DOHH2 (cell line): ENCODE results near the gene ADAMTS1.

Experiments used
- H3F3A ChIP-seq: fragments of 200-600 bp; sonication (generic), shearing (Covaris generic); 2 replicates; pipeline ENCODE4 v1.6.0; 2016; ENCODE audit warnings: antibody characterized with exemption, mild to moderate bottlenecking; ENCODE audit not compliant: control insufficient read depth, insufficient read depth
- H3K27ac ChIP-seq: fragments of 200-600 bp; sonication (generic); 2 replicates; pipeline ENCODE4 v1.5.1; 2014; ENCODE audit warnings: low read depth, mild to moderate bottlenecking, low read length, moderate library complexity
- H3K27me3 ChIP-seq: fragments of 200-600 bp; sonication (generic); 2 replicates; pipeline ENCODE4 v1.6.1; 2014; ENCODE audit warnings: mild to moderate bottlenecking, low read length, mixed read lengths; ENCODE audit not compliant: control insufficient read depth
- H3K36me3 ChIP-seq: fragments of 200-600 bp; sonication (generic); 2 replicates; pipeline ENCODE4 v1.6.1; 2014; ENCODE audit warnings: mild to moderate bottlenecking, low read length, moderate library complexity, mixed read lengths; ENCODE audit not compliant: control insufficient read depth
- H3K4me1 ChIP-seq: fragments of 200-600 bp; sonication (generic); 2 replicates; pipeline ENCODE4 v1.6.1; 2014; ENCODE audit warnings: mild to moderate bottlenecking, low read length, mixed read lengths; ENCODE audit not compliant: control insufficient read depth
- H3K4me2 ChIP-seq: fragments of 200-600 bp; sonication (generic); 2 replicates; pipeline ENCODE4 v1.6.0; 2014; ENCODE audit warnings: mild to moderate bottlenecking, low read length, moderate library complexity
- H3K4me3 ChIP-seq: fragments of 200-600 bp; sonication (generic); 2 replicates; pipeline ENCODE4 v1.5.1; 2014; ENCODE audit warnings: mild to moderate bottlenecking, low read length, mixed read lengths
- H3K79me2 ChIP-seq: fragments of 200-600 bp; sonication (generic); 2 replicates; pipeline ENCODE4 v1.6.1; 2014; ENCODE audit warnings: mild to moderate bottlenecking, low read length, mixed read lengths; ENCODE audit not compliant: control insufficient read depth
- H3K9me2 ChIP-seq: fragments of 200-600 bp; sonication (generic); replicated peaks from 2 replicates; pipeline ENCODE4 v1.6.1; 2014; ENCODE audit warnings: mild to moderate bottlenecking, low read length, mixed read lengths; ENCODE audit not compliant: control insufficient read depth
- H3K9me3 ChIP-seq: fragments of 200-600 bp; sonication (generic); 2 replicates; pipeline ENCODE4 v1.6.1; 2014; ENCODE audit warnings: antibody characterized with exemption, low read length, mixed read lengths; ENCODE audit not compliant: control insufficient read depth, insufficient read depth
- H4K20me1 ChIP-seq: fragments of 200-600 bp; sonication (generic); 2 replicates; pipeline ENCODE4 v1.6.0; 2014; ENCODE audit warnings: low read depth, mild to moderate bottlenecking, antibody characterized with exemption, low read length, moderate library complexity; ENCODE audit not compliant: control insufficient read depth, insufficient read depth
- EZH2phosphoT487 ChIP-seq: fragments of 200-600 bp; sonication (generic); IDR thresholded peaks from 2 replicates; pipeline ENCODE4 v1.6.1; 2017; ENCODE audit warnings: borderline replicate concordance, mild to moderate bottlenecking, antibody characterized with exemption, low read length, moderate library complexity, mixed read lengths
- TF ChIP-seq, protein P1 (sequence below): fragments of 200-600 bp; sonication (generic); IDR thresholded peaks from one replicate; pipeline ENCODE4 v1.5.1; 2014; ENCODE audit warnings: antibody characterized with exemption, mild to moderate bottlenecking, low read depth, low read length; ENCODE audit not compliant: poor library complexity, severe bottlenecking

ADAMTS1 gene

GRCh38 chr21:26810676-26811415 lies 34.4 kb downstream of the ADAMTS1 start:
- no peaks in the 10 kb centered on the region for H3K9me3 ChIP-seq
- TF ChIP-seq, protein P1, sequence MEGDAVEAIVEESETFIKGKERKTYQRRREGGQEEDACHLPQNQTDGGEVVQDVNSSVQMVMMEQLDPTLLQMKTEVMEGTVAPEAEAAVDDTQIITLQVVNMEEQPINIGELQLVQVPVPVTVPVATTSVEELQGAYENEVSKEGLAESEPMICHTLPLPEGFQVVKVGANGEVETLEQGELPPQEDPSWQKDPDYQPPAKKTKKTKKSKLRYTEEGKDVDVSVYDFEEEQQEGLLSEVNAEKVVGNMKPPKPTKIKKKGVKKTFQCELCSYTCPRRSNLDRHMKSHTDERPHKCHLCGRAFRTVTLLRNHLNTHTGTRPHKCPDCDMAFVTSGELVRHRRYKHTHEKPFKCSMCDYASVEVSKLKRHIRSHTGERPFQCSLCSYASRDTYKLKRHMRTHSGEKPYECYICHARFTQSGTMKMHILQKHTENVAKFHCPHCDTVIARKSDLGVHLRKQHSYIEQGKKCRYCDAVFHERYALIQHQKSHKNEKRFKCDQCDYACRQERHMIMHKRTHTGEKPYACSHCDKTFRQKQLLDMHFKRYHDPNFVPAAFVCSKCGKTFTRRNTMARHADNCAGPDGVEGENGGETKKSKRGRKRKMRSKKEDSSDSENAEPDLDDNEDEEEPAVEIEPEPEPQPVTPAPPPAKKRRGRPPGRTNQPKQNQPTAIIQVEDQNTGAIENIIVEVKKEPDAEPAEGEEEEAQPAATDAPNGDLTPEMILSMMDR, result no peak
- no peak for TF ChIP-seq EZH2phosphoT487
- H3K4me1 ChIP-seq, result no peaks in the 10 kb centered on the region
- no peak overlapping the region for H3K27ac ChIP-seq
- H3K27me3 ChIP-seq, result no peaks in the 10 kb centered on the region
- no peaks in the 10 kb centered on the region for H3F3A ChIP-seq
- H3K79me2 ChIP-seq, result no peaks in the 10 kb centered on the region
- no peaks in the 10 kb centered on the region for H3K36me3 ChIP-seq
- no peak overlapping the region for H3K4me3 ChIP-seq
- no peaks in the 10 kb centered on the region for H3K9me2 ChIP-seq
- no peaks in the 10 kb centered on the region for H4K20me1 ChIP-seq
- H3K4me2 ChIP-seq, result no peak overlapping the region

DNA sequence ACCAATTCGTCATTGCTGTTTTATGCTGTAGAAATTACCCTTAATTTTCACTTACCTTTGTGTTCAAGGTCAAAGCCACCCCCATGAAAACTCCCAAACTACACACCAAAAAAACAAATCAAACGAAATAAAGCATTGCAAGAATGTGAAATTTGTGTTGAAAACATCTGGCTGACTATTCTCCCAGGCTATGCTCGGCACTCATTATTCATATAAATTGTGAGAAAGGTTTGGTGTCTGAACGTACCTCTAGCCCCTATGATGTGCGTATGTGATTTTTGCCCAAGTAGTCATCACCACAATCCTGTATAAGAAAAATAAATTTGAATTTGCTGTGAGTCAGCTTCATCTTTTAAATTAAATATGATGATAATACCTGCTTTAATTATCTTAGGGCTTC lies 34.9 kb downstream of the ADAMTS1 start:
- H3K79me2 ChIP-seq, result no peaks in the 10 kb centered on the region
- no peak overlapping the region for H3K27ac ChIP-seq
- no peaks in the 10 kb centered on the region for H4K20me1 ChIP-seq
- no peak overlapping the region for H3K4me3 ChIP-seq
- no peaks in the 10 kb centered on the region for H3K27me3 ChIP-seq
- H3K9me2 ChIP-seq, result no peaks in the 10 kb centered on the region
- H3F3A ChIP-seq, result no peaks in the 10 kb centered on the region
- no peak overlapping the region for H3K4me2 ChIP-seq
- TF ChIP-seq EZH2phosphoT487, result no peak
- TF ChIP-seq, protein P1, result no peak
- no peaks in the 10 kb centered on the region for H3K4me1 ChIP-seq
- no peaks in the 10 kb centered on the region for H3K9me3 ChIP-seq
- no peaks in the 10 kb centered on the region for H3K36me3 ChIP-seq

GRCh38 chr21:26809745-26810144 lies 35.5 kb downstream of the ADAMTS1 start:
- H3K4me3 ChIP-seq, result no peak overlapping the region
- H4K20me1 ChIP-seq, result no peaks in the 10 kb centered on the region
- H3K9me2 ChIP-seq, result no peaks in the 10 kb centered on the region
- no peak overlapping the region for H3K4me2 ChIP-seq
- no peaks in the 10 kb centered on the region for H3K4me1 ChIP-seq
- no peak overlapping the region for H3K27ac ChIP-seq
- no peaks in the 10 kb centered on the region for H3K79me2 ChIP-seq
- no peaks in the 10 kb centered on the region for H3K27me3 ChIP-seq
- H3K9me3 ChIP-seq, result no peaks in the 10 kb centered on the region; the same call in 1 of the 2 replicates
- H3F3A ChIP-seq, result no peaks in the 10 kb centered on the region
- no peak for TF ChIP-seq EZH2phosphoT487
- TF ChIP-seq, protein P1, result no peak
- no peaks in the 10 kb centered on the region for H3K36me3 ChIP-seq
